Measurements from ENCODE around the gene RPUSD2. TPM values are rescaled to one million over a fixed set of nuclear protein-coding genes. Genes with fewer than 3 reads are reported as not detected.

The RPUSD2 gene
- total and polyA plus RNA-seq, 3 donors from 2014 or later, result 9.0 to 14.9 (median 12.3) TPM

DNA sequence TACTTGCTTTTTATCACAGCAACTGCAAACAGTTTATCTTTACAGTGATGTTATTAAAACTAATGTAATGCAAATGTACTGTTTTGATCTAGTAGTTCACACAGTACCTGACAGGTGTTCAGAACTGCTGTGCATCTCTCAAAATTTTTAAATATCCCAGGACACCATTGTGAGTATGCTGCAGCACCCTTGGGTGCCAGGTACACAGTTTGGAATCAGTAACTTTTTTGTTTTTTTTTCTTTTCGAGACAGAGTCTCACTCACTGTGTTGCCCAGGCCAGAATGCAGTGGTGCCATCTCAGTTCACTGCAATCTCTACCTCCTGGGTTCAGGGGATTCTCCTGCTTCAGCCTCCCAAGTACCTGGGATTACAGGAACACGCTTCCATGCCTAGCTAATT is 27.9 kb downstream of the RPUSD2 start:
- intact Hi-C loops (cut with DNase I; ENCODE audit: low total_unique reads), result no loop called here
- 91 to 97% methylated on average over 2 of the region's 2 CpGs for WGBS, 2 donors
- Histone ChIP-seq H3K9me3 (no peaks in the 10 kb centered on the region), H3K27ac (no peak overlapping the region), H3K4me3 (no peak overlapping the region), H3K4me1 (no peaks in the 10 kb centered on the region), H3K36me3 (ENCODE audit: low read depth, missing control alignments) (no peaks in the 10 kb centered on the region), H3K27me3 (no peaks in the 10 kb centered on the region)
- DNase-seq, result no peak
- TF ChIP-seq, protein P1, sequence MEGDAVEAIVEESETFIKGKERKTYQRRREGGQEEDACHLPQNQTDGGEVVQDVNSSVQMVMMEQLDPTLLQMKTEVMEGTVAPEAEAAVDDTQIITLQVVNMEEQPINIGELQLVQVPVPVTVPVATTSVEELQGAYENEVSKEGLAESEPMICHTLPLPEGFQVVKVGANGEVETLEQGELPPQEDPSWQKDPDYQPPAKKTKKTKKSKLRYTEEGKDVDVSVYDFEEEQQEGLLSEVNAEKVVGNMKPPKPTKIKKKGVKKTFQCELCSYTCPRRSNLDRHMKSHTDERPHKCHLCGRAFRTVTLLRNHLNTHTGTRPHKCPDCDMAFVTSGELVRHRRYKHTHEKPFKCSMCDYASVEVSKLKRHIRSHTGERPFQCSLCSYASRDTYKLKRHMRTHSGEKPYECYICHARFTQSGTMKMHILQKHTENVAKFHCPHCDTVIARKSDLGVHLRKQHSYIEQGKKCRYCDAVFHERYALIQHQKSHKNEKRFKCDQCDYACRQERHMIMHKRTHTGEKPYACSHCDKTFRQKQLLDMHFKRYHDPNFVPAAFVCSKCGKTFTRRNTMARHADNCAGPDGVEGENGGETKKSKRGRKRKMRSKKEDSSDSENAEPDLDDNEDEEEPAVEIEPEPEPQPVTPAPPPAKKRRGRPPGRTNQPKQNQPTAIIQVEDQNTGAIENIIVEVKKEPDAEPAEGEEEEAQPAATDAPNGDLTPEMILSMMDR (IDR thresholded peaks at IDR 0.05), result no peak
- no peak for TF ChIP-seq POLR2A (IDR thresholded peaks at IDR 0.05)

DNA sequence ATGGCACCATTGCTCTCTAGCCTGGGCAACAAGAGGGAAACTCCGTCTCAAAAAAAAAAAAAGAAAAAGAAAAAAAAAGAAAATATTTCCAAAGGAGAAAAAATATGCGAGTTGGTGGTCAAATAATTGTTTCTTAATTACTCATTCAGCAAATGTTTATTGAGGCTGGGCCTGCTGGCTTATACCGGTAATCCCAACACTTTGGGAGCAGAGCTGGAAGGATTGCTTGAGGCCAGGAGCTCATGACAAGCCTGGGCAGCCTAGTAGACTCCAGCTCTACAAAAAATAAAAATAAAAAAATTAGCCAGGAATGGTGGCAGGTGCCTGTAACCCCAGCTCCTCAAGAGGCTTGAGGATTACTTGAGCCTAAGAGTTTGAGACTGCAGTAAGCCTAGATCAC is 29.0 kb downstream of the RPUSD2 start:
- no peaks in the 10 kb centered on the region for H3K9me3 ChIP-seq
- no peak overlapping the region for H3K4me3 ChIP-seq
- TF ChIP-seq, protein P1 (IDR thresholded peaks at IDR 0.05), result no peak
- TF ChIP-seq POLR2A (IDR thresholded peaks at IDR 0.05), result no peak
- no peak for DNase-seq
- H3K27ac ChIP-seq, result no peak overlapping the region
- H3K4me1 ChIP-seq, result no peaks in the 10 kb centered on the region
- intact Hi-C loops (cut with DNase I; ENCODE audit: low total_unique reads), result no loop called here
- H3K27me3 ChIP-seq, result no peaks in the 10 kb centered on the region
- no peaks in the 10 kb centered on the region for H3K36me3 ChIP-seq (ENCODE audit: low read depth, missing control alignments)
- WGBS, 2 donors, result 64% methylated on average over 3 of the region's 3 CpGs

DNA sequence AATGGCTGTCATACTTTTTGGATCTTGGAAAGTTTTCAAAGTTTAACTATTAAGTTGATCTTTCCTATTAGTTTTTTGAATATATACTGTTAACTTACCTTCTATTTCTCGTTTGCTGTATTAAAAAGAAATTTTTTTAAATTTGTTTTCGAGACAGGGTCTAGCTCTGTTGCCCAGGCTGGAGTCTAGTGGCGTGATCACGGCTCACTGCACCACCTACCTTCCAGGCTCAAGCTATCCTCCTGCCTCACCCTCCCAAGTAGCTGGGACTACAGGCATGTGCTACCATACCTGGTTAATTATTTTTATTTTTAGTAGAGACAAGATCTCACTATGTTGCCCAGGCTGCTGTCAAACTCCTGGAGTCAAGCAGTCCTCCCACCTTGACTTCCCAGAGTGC is 29.6 kb downstream of the RPUSD2 start:
- H3K9me3 ChIP-seq, result no peaks in the 10 kb centered on the region
- H3K36me3 ChIP-seq (ENCODE audit: low read depth, missing control alignments), result no peaks in the 10 kb centered on the region
- WGBS, 2 donors, result 71 to 97% methylated on average over 4 of the region's 4 CpGs
- DNase-seq, result no peak
- H3K4me1 ChIP-seq, result no peaks in the 10 kb centered on the region
- TF ChIP-seq, protein P1 (IDR thresholded peaks at IDR 0.05), result no peak
- no peak for TF ChIP-seq POLR2A (IDR thresholded peaks at IDR 0.05)
- H3K27me3 ChIP-seq, result no peaks in the 10 kb centered on the region
- intact Hi-C loops (cut with DNase I; ENCODE audit: low total_unique reads), result no loop called here
- no peak overlapping the region for H3K27ac ChIP-seq
- H3K4me3 ChIP-seq, result no peak overlapping the region

DNA sequence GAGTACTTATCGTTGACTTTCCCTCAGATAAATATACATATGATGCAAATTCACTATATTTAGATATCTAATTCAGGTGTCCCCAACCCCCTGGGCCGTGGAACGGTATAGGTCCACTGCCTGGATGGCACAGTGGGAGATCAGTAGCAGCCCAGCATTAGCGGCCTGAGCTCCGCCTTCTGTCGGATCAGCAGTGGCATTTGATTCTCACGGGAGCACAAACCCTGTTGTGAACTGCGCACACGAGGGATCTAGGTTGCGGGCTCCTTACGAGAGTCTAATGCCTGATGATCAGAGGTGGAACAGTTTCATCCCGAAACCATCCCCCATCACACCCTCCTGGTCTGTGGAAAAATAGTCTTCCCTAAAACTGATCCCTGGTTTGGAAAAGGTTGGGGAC is 31.9 kb downstream of the RPUSD2 start:
- intact Hi-C loops (cut with DNase I; ENCODE audit: low total_unique reads), result no loop called here
- WGBS, 2 donors, result 76 to 82% methylated on average over 12 of the region's 12 CpGs
- Histone ChIP-seq H3K4me1 (no peaks in the 10 kb centered on the region), H3K4me3 (no peak overlapping the region), H3K36me3 (ENCODE audit: low read depth, missing control alignments) (no peaks in the 10 kb centered on the region), H3K27me3 (no peaks in the 10 kb centered on the region), H3K27ac (no peak overlapping the region), H3K9me3 (no peaks in the 10 kb centered on the region)
- TF ChIP-seq, protein P1 (IDR thresholded peaks at IDR 0.05), result no peak
- no peak for TF ChIP-seq POLR2A (IDR thresholded peaks at IDR 0.05)
- no peak for DNase-seq

DNA sequence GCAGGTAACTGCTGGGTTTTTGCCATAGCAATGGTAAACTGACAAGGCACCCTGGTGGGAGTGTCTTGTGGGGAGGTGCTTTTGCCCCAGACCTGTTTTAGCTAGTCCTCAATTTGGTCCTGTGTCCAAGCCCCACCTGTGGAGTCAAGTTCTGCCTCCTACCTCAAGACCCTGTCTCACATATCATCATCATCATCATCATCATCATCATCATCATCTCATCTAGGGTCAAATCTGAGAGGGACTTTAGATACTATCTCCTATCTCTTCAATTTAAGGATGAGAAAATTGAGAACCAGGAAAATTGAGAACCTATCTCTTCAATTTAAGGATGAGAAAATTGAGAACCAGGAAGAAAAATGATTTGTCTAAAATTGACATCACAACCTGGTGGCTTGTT is 34.8 kb downstream of the RPUSD2 start:
- H3K4me1 ChIP-seq, result no peaks in the 10 kb centered on the region
- no peak for TF ChIP-seq POLR2A (IDR thresholded peaks at IDR 0.05)
- TF ChIP-seq, protein P1 (IDR thresholded peaks at IDR 0.05), result no peak
- H3K4me3 ChIP-seq, result no peak overlapping the region
- intact Hi-C loops (cut with DNase I; ENCODE audit: low total_unique reads), result no loop called here
- no peak overlapping the region for H3K27ac ChIP-seq
- H3K27me3 ChIP-seq, result no peaks in the 10 kb centered on the region
- no peaks in the 10 kb centered on the region for H3K9me3 ChIP-seq
- DNase-seq, result no peak
- no peaks in the 10 kb centered on the region for H3K36me3 ChIP-seq (ENCODE audit: low read depth, missing control alignments)
